ENCODE measurements around the gene SINHCAF.

Gene SINHCAF

DNA sequence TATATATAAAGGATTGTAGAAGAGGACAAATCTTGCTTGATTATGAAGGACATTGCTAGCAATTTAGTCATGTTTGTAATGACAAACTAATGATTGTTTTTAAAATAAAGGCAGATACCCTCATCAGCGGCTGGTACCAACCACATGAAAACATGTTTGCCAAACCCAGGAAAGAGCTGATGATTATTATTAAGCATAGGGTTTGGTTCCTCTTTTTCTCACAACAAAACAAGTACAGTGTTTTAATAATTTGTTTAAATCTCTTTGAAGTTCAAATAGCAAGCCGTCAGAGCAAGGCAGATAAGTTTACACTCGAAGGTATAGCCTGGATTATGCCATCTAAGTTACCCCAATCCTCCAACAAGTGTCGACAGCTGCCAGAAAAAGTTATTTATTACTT is 5.3 kb upstream of the SINHCAF start:
- DNase-seq (ENCODE audit: low read depth): no peak

DNA sequence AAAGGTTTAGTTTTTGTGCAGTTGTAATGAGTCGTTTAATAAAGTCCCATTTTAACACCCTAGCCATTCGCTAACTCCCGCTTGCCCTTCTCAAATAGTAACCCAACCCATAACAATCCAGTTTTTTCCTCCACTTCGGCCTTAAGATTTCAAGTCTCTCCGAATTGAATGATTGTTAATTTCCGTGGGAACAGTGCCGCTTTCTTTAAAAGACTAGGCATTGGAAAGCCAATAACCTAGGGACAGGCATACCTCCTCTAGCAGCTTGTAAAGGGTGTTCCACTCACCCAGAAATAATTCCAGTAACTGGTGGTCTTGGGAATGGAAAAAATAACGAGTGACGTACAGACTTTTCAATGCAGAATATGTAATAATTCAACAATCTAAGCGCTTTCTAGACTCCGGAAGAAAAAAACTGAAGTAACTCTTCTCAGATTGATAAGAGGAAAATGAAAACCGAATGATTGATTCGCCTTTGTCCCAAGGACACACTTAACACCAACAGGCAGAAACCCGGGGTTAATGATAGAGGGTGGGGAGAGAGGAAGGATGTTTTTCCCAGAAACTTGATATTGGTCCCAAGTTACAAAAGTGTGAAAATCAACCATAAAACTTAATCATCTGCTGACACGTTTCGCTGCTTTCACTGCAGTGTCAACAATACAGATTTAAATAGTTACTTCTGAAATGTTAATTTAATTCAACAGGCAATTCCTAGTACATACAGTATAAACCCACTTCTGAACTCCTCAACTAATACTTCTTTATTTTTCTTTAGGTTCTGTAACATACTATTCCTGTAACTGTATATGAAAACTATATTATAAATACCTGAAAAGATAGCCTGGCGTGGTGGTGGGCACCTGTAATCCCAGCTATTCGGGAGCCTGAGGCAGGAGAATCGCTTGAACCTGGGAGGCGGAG is 1.0 kb upstream of the SINHCAF start:
- no peak for DNase-seq (ENCODE audit: low read depth)

GRCh38 chr12:31325524-31325875 is 450 bp downstream of the SINHCAF start:
- peak; percentile 7 for DNase-seq (ENCODE audit: low read depth)

- DNase-seq (ENCODE audit: low read depth): peak; percentile 19
Measured at GRCh38 chr12:31324845-31325523, 966 bp downstream of the SINHCAF start.

DNA sequence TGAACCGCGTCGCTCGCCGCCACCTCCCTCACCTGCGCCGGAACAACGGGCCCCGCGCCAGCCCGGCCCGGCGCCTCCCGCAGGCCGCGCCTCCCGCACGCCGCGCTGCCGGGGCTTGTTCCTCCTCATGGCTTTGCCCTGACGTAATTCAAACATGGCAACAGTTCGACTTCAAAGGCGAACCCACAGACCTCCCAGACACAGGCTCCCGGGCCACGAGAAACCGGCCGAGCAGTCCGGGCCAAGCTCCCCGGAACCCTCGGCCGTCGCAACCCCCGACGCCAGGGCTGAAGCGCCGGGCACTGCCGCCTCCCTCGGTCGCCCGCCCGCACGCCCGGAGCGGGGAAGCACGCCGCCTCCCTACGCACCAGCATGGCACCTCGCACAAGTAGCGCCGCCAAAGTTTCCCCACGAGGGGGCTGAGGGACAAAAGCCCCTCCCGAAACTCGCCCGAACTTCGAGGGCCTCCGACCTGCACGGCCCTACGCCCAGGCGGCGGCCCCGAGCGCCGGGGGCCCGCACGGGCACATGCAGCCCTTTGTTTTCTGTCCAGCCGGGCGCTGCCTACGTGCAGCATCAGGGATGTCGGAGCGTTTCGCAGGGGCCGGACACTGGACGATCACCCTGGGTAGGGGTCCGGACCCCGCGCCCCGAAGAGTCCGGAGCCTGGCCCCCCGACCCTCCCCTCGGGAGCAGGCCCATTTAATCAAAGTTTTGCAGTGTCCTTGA is 1.7 kb downstream of the SINHCAF start:
- peak; percentile 61 for DNase-seq (ENCODE audit: low read depth)

DNA sequence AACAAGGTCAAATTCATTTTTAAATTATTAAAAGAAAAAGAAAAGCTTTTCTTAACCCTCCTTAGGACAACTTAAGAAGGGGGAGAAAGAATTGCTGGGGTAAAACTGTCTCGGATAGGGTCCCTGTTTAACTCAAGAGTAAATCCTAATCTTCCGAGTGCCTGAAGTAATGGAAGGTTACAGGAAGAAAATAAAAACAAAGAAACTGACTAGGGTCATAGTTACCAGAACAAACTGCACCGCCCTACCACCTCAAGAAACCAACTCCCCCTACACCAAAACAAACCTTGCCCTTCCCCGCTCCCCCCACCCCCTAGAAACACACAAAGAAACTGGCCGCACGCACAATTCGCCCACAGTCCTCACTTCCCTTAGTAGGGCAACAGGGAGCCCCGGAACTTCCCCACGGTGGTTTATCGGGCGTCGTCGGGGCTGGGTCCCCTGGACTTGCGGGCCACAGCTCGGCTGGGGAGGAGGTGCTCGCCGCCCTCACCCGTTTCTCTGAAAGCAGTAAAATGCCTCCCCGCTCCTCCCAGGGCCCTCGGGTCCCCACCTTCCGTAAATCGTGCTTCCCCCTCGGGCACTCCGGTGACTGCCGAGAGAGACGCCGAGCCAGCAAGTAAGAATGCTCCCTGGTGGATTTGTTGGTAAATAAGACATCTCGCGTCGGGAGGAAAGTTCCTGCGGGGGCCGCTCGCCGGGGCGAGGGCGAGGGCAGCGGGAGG is 2.4 kb downstream of the SINHCAF start:
- no peak for DNase-seq (ENCODE audit: low read depth)

GRCh38 chr12:31322801-31323207 is 3.1 kb downstream of the SINHCAF start:
- DNase-seq (ENCODE audit: low read depth): no peak

DNA sequence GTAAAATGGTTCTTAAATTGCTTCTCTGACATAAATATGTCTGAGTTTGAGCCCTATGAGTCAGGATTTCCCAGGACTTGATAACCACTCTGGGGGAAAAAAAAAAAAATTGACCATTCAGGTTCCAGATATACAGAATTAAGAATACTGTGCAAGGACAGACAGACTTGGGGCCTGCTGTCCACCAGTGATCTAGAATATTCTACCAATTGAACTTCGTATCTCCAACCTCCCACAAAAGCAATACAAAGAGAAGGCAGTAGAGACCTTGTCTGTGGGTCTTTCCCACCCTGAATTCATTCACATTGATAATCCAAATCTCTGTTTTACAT is 4.1 kb downstream of the SINHCAF start:
- no peak for DNase-seq (ENCODE audit: low read depth)

DNA sequence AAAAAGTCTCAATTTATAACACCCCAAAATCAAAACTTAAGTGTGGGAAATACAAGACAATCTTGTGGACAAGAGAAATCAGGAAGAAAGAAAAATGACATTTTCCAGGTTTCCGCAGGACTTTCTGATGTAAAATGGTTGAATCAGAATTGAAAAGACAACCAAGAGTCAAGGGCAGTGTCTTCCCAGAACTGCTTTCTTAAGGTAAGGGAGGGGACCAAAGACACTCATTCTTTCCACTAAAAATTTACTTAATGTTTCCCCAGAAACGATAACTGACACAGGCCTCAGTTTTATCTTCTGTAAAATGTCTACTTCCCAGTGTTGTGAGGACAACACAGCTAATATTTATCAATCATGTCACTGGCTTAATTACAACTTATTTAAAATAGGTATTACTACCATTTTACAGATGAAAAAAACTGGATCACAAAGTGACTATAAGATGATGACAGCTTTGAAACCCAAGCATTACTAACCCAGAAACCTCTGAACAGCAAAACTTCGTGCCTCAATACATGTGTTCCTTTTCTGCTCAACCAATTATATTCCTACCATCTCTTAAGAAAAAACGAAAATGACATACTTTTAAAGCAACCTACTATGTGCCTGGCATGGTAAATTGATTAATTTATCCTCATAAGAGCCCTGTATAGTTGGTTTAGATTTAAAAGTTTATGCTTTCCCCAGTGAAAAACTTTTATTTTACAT is 4.6 kb downstream of the SINHCAF start:
- DNase-seq (ENCODE audit: low read depth): no peak

DNA sequence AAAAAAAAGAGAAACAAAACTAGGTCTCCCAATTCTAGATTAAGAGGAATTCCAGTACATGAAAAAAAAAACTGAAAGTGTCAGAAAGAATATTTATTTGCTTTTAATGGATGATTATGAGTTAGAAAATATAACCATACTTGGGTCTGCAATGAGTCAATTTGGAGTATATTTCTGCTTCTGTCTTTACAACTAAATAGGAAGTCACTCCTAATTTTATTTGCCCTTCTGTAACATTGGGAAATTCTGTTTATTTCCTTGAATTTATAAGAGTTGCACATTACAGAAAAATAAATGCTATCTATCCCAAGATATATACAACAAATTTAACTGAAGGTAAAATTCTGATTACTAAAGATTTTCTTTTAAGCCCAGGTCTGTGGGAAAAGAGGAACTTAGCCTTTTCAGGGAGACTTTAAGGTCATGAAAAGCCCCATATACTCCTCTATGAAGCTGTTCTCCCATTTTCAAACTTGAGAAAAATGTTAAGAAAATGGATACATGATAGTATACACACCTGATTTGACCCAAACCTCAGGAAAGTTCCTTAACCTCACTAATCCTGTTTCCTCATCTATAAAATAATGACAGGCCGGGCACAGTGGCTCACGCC is 7.2 kb downstream of the SINHCAF start:
- DNase-seq (ENCODE audit: low read depth): no peak

- DNase-seq (ENCODE audit: low read depth): no peak
Measured at GRCh38 chr12:31317471-31318395, 8.2 kb downstream of the SINHCAF start.

DNA sequence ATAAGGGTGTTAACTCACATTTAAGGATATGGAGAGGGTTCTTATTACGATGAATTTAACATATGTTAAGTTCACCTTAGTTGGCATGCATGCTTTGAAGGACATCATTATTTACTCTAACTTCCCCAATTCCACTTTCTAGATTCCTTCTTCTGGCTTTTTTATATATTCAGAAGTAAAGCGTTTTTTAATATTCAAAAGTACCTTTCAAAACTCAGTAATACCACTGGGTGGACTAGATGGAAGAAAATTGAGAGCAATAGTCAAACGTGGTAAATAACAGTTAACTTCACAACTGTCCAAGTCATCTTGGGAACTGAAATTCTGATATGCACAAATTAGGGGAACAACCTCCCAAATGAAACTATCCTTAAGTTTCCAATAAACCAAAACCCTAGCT is 9.1 kb downstream of the SINHCAF start:
- no peak for DNase-seq (ENCODE audit: low read depth)

DNA sequence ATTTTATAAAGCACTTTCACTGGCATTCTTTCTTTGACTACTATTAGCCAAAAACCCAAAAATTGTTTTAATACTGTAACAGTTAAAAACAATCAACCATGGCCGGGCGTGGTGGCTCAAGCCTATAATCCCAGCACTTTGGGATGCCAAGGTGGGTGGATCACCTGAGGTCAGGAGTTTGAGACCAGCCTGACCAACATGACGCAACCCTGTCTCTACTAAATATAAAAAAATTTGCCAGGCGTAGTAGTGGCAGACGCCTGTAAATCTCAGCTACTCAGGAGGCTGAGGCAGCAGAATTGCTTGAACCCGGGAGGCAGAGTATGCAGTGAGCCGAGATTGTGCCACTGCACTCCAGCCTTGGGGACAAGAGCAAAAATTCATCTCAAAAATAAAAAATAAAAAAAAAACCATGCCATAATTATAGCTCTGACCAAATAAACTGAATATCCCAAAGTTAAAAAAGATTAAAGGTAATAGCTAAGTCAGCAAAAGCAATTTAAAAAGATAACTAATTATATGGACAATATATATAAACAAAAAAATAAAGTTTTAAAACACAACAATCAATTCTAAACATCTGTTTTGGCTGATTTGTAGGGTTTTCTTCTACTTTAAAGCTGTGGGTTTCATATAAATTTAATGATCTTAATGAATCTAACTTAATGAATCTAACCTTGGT is 10.0 kb downstream of the SINHCAF start:
- DNase-seq (ENCODE audit: low read depth): no peak

GRCh38 chr12:31315044-31315715 is 10.8 kb downstream of the SINHCAF start:
- no peak for DNase-seq (ENCODE audit: low read depth)

GRCh38 chr12:31312431-31312830 is 13.5 kb downstream of the SINHCAF start:
- no peak for DNase-seq (ENCODE audit: low read depth)

- no peak for DNase-seq (ENCODE audit: low read depth)
Measured at GRCh38 chr12:31311634-31312258, 14.2 kb downstream of the SINHCAF start.

DNA sequence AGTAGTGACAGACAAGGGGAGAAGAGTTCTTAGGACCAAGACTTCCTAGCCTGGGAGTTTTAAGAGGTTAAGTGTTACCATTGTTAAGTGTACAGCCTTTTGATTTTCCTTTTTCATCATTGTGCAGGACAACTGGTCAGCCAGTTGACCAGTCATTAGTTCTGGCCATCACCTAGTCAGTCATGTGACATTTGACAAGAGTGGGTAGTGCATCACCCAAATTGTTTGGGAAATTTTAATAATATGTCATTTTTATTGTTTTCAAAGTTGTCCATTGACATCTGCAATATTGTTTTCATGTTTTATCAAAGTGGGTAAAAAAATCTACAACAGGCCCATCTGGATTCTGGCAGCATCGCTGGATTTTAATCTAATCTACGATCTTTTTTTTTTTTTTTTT is 15.5 kb downstream of the SINHCAF start:
- no peak for DNase-seq (ENCODE audit: low read depth)

GRCh38 chr12:31309279-31309678 is 16.7 kb downstream of the SINHCAF start:
- DNase-seq (ENCODE audit: low read depth): no peak
